Measurements from ENCODE around the gene VSNL1.

VSNL1 gene

GRCh38 chr2:17515652-17516051 is 24.8 kb upstream of the VSNL1 start (continued):
- TF ChIP-seq, protein P1, sequence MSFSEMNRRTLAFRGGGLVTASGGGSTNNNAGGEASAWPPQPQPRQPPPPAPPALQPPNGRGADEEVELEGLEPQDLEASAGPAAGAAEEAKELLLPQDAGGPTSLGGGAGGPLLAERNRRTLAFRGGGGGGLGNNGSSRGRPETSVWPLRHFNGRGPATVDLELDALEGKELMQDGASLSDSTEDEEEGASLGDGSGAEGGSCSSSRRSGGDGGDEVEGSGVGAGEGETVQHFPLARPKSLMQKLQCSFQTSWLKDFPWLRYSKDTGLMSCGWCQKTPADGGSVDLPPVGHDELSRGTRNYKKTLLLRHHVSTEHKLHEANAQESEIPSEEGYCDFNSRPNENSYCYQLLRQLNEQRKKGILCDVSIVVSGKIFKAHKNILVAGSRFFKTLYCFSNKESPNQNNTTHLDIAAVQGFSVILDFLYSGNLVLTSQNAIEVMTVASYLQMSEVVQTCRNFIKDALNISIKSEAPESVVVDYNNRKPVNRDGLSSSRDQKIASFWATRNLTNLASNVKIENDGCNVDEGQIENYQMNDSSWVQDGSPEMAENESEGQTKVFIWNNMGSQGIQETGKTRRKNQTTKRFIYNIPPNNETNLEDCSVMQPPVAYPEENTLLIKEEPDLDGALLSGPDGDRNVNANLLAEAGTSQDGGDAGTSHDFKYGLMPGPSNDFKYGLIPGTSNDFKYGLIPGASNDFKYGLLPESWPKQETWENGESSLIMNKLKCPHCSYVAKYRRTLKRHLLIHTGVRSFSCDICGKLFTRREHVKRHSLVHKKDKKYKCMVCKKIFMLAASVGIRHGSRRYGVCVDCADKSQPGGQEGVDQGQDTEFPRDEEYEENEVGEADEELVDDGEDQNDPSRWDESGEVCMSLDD (tag by site-specific recombination; IDR thresholded peaks at IDR 0.05): no peak
- TF ChIP-seq, protein P2, sequence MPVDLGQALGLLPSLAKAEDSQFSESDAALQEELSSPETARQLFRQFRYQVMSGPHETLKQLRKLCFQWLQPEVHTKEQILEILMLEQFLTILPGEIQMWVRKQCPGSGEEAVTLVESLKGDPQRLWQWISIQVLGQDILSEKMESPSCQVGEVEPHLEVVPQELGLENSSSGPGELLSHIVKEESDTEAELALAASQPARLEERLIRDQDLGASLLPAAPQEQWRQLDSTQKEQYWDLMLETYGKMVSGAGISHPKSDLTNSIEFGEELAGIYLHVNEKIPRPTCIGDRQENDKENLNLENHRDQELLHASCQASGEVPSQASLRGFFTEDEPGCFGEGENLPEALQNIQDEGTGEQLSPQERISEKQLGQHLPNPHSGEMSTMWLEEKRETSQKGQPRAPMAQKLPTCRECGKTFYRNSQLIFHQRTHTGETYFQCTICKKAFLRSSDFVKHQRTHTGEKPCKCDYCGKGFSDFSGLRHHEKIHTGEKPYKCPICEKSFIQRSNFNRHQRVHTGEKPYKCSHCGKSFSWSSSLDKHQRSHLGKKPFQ (tag by site-specific recombination; IDR thresholded peaks at IDR 0.05): no peak

DNA sequence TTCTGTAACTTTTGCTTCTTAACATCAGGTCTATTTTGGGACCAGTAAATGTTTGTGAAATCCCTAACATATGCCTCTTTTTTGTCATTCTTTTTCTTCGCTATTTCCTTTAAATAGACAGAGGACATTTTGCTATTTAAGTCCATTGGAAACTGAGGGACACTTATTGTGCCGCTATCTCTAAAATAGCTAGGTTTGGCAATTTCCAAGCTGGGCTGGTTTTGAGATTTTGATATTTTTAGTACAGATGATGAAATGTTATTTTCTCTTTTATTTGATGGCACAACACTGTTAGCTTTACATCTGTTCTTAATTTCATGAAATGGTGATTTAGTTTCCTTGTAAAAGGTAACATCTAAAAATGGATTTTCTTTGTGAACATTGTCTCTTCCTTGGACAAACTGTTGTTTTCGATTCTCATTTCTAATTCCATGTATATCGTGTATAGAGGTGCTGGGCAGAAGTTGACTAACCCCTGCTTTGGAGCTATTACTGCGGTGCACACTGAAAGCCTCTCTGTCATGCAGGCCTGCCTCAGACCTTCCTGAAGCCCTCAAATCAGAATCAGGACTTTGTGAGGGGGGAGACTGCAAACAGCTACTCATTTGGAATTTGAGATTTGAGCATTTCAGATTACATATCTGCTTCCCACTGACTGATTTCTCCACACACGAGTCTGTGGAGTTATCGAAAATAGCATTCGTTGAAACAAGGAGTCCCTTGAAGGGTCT is 22.9 kb upstream of the VSNL1 start:
- no peaks in the 10 kb centered on the region for H3K9me3 ChIP-seq (ENCODE audit: control insufficient read depth, insufficient read depth, low read depth, low read length)
- H3K27ac ChIP-seq (ENCODE audit: extremely low read depth, low read depth, low read length): no peak overlapping the region; the same call in 1 of the 2 replicates
- TF ChIP-seq ZNF354C (tag by site-specific recombination; IDR thresholded peaks at IDR 0.05; ENCODE audit: borderline replicate concordance, low read depth) (no peak), ZNF239 (tag by site-specific recombination; IDR thresholded peaks at IDR 0.05) (no peak), ZNF175 (tag by site-specific recombination; IDR thresholded peaks at IDR 0.05) (no peak), ZNF530 (tag by site-specific recombination; IDR thresholded peaks at IDR 0.05; ENCODE audit: low read depth) (no peak), ZNF292 (tag by site-specific recombination; IDR thresholded peaks at IDR 0.05; ENCODE audit: borderline replicate concordance, low read depth) (no peak), ZNF202 (tag by site-specific recombination; IDR thresholded peaks at IDR 0.05; ENCODE audit: borderline replicate concordance) (no peak), ZNF184 (tag by site-specific recombination; IDR thresholded peaks at IDR 0.05) (no peak), ZNF274 (IDR thresholded peaks at IDR 0.05; ENCODE audit: low read length) (no peak), ZNF274 (tag by site-specific recombination; IDR thresholded peaks at IDR 0.05; ENCODE audit: borderline replicate concordance) (no peak), TCF7L2 (IDR thresholded peaks at IDR 0.05; ENCODE audit: borderline replicate concordance, low read depth, low read length) (no peak), MZF1 (tag by site-specific recombination; IDR thresholded peaks at IDR 0.05; ENCODE audit: borderline replicate concordance) (no peak), ZNF473 (tag by site-specific recombination; IDR thresholded peaks at IDR 0.05) (no peak), ZNF621 (tag by site-specific recombination; IDR thresholded peaks at IDR 0.05) (no peak), ZBTB44 (tag by site-specific recombination; IDR thresholded peaks at IDR 0.05) (no peak), WT1 (tag by site-specific recombination; IDR thresholded peaks at IDR 0.05) (no peak), OSR2 (tag by site-specific recombination; IDR thresholded peaks at IDR 0.05) (no peak), KLF7 (tag by site-specific recombination; IDR thresholded peaks at IDR 0.05; ENCODE audit: borderline replicate concordance) (no peak), ZNF600 (tag by site-specific recombination; IDR thresholded peaks at IDR 0.05) (no peak), ZNF747 (tag by site-specific recombination; IDR thresholded peaks at IDR 0.05) (no peak)
- TF ChIP-seq, protein P3, sequence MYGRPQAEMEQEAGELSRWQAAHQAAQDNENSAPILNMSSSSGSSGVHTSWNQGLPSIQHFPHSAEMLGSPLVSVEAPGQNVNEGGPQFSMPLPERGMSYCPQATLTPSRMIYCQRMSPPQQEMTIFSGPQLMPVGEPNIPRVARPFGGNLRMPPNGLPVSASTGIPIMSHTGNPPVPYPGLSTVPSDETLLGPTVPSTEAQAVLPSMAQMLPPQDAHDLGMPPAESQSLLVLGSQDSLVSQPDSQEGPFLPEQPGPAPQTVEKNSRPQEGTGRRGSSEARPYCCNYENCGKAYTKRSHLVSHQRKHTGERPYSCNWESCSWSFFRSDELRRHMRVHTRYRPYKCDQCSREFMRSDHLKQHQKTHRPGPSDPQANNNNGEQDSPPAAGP (tag by site-specific recombination; IDR thresholded peaks at IDR 0.05): no peak
- ChIA-PET POLR2A (interaction anchor here (1.0 kb wide), 1 partner anchor 23 kb away, joined by 5 read pairs; the partner anchor contains the start of gene VSNL1), CTCF (no interaction called here)
- H3K4me1 ChIP-seq (ENCODE audit: control insufficient read depth, insufficient read depth, low read length): no peaks in the 10 kb centered on the region
- peak overlapping the region; percentile 48 for H3K4me3 ChIP-seq (ENCODE audit: low read depth, low read length)
- H3K36me3 ChIP-seq (ENCODE audit: control insufficient read depth in 2 of 2, insufficient read depth in 1 of 2, low read length in 2 of 2): no peaks in the 10 kb centered on the region

Measured in HEK293 (cell line).